TTC549 (cell line): ENCODE data around the gene REX1BD.
"Not testable (repeated sequence)": the region's sequence is repeated elsewhere in the genome, so short reads cannot be mapped to it uniquely, and the experiment has no call there.

Experiments used
- FAIRE-seq: peaks from 2 replicates; lab custom pipeline; 2012; peaks lifted over from hg19 to GRCh38; lab: Jason Lieb, UNC

The REX1BD gene

GRCh38 chr19:18577365-18577914 lies 11.2 kb upstream of the REX1BD start:
- FAIRE-seq, result no peak

GRCh38 chr19:18580311-18580710 lies 8.3 kb upstream of the REX1BD start:
- FAIRE-seq, result no peak

GRCh38 chr19:18586306-18586705 lies 2.3 kb upstream of the REX1BD start:
- FAIRE-seq, result no peak

GRCh38 chr19:18587561-18587960 lies 1.0 kb upstream of the REX1BD start:
- no peak for FAIRE-seq

GRCh38 chr19:18587962-18588610 lies 512 bp upstream of the REX1BD start:
- no peak for FAIRE-seq

- FAIRE-seq, result peak; percentile 69
Observed at GRCh38 chr19:18589380-18590272, 1.0 kb downstream of the REX1BD start.

GRCh38 chr19:18590273-18591272 lies 2.0 kb downstream of the REX1BD start:
- peak; percentile 94 for FAIRE-seq

- no peak for FAIRE-seq
Observed at GRCh38 chr19:18591735-18592385, 3.3 kb downstream of the REX1BD start.

GRCh38 chr19:18592732-18593131 lies 4.1 kb downstream of the REX1BD start:
- not testable (repeated sequence) for FAIRE-seq

- no peak for FAIRE-seq
Observed at GRCh38 chr19:18593367-18594095, 4.9 kb downstream of the REX1BD start.

GRCh38 chr19:18594096-18594823 lies 5.7 kb downstream of the REX1BD start:
- FAIRE-seq, result no peak

GRCh38 chr19:18594824-18595373 lies 6.3 kb downstream of the REX1BD start:
- no peak for FAIRE-seq

- no peak for FAIRE-seq
Observed at GRCh38 chr19:18595475-18595874, 6.9 kb downstream of the REX1BD start.

- FAIRE-seq, result no peak
Observed at GRCh38 chr19:18596752-18597157, 8.2 kb downstream of the REX1BD start.

- FAIRE-seq, result no peak
Observed at GRCh38 chr19:18597809-18598660, 9.4 kb downstream of the REX1BD start.

- FAIRE-seq, result no peak
Observed at GRCh38 chr19:18599485-18599884, 10.9 kb downstream of the REX1BD start.

GRCh38 chr19:18600692-18601397 lies 12.2 kb downstream of the REX1BD start:
- FAIRE-seq, result not testable (repeated sequence)

GRCh38 chr19:18601875-18602274 lies 13.3 kb downstream of the REX1BD start:
- no peak for FAIRE-seq
